GM18907 (cell line): ENCODE data around the gene TWIST1.

Experiments used
- ATAC-seq: cut with Tn5 transposase; IDR thresholded peaks from one replicate; pipeline ENCODE4 v1.9.1; 2021; ENCODE audit warnings: mild to moderate bottlenecking, moderate library complexity; ENCODE audit not compliant: unreplicated experiment

The TWIST1 gene

GRCh38 chr7:19117091-19117869, at the start of gene TWIST1:
TWIST1 (minus strand) TSS chr7:19117636; CDS start chr7:19117321, 315 bp downstream.
- peak; percentile 44 for ATAC-seq

DNA sequence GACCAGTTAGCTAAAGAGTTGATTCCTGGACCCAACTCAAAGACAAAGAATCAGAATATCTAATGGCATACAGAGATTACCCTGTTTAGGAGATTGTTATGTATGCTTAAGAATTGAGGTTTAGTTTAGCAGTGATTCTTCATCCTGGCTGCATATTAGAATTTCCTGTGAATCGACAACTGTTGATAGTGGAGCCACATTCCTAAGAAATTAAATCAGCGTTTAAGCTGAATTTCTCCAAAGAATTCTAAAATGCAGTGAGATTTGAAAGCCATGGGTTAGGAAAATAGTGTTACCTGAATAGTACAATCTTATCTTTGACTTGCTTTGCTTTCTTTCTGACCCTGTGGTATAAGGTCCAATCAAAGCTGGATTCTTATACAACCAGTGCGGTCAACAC, 44.2 kb upstream of the TWIST1 start:
- ATAC-seq, result no peak

DNA sequence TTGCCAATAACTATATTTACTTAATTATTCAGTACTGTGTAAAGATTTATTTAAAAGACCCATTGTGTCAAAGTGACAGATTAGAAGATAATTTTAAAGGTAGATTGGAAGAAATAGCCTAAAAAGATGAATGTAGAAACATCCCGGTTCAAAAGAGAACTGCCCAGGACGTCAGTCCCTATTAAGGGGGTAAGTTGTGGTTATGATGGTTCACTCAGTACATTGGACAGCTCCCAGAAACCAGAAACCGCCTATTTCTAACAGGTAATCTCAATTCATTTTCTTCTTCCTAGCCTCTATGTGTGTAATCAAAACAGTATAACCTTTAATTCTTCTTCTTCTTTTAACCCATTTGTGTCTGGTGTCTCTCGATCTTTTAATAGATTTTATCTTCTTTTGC, 29.3 kb upstream of the TWIST1 start:
- ATAC-seq, result no peak

DNA sequence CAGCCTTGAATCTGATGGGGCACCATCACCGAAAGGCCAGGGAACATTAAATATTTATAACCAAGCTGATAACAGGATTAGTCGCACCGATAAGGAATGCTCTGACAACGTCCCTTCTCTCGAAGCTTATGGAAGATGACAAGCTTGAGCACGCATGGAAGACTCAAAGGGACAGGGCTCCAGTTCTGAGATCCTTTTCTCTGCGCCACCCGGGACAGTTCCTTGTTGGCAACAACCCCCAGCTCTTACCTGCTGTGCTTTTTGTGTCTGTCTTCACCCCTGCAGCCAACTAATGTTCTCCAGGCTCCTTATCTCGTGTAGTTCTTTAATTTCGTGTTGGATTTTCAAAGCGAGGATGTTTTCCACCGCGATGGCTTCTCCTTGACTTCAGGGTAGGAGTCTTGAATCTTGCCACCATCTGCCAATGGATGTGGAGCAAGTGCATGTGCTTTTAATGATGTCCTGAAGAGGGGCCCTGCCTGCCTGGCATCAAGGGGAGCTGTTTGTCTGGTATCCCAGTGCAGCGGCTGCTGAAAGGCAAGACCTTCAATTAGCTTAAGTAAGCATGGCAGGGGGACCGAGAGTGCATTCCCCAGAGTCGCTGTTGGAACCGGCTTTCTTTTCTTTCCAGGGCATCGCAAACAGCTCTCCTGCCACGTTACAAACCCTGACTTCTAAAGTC, 28.1 kb upstream of the TWIST1 start:
- no peak for ATAC-seq

GRCh38 chr7:19144661-19145433, 27.4 kb upstream of the TWIST1 start, which contains the start of gene FERD3L:
FERD3L (minus strand) TSS chr7:19145421; CDS start chr7:19145362, 59 bp downstream.
- no peak for ATAC-seq

DNA sequence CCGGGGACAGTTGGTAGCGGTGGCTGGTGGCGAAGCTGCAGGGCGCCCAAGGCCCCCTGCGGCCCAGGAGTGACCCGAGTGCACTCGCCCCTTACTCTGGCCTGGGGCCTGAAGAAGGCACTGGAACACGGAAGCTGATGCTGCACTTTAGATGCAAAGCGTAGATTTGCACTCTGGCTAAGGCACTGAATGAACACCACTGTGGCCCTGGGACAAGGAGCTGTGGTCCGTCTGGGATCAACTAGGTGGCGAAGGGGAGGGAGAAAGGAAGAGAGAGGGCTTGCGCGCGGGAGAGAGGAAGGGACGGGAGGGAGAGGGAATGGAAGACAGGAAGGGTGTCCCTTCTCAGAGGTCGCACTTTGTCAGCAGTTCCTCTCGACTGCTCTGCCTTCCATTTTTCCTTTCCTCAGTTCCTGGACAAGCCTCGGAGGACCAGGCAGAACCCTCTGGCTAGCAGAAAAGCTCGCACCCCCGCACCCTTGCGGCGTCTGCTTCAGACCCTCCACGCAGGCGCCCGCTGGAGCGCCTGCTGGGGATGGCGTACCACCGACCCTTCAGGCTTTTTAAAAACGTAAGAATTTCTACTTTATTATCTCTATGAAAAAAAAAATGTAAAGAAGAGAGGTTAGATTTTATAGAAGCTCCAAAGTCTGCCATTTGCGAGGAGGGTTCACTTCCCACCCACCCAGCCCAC, 26.6 kb upstream of the TWIST1 start:
- no peak for ATAC-seq

DNA sequence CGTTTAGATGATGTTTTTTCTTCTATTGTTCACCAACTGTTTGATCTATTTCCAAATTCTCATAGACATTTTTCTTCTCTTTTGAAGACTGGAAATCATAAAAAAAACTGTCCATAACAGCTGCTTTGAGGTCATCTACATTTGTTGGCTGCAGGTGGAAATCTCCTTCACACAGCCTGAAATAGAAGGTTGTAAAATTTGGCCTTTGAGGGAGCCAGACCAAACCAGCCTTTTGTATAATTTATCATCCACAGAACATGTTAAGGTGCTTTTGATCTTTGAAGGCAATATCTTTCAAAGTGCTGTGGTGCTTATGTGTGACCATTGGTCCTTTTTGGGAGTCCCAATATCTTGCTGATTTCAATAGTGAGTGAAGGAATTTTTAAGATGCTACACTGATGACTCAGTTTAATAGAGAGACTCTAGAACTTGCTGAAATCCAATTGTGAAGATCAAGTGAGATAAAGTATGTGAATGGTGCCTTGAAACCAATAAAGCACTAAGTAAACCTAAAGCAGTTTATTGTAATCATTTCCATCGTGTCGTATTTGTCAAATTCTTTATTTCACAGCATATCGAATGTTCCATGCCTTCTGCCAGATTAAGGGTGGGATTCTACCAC, 22.4 kb upstream of the TWIST1 start:
- ATAC-seq, result no peak

- no peak for ATAC-seq
Observed at GRCh38 chr7:19133886-19134285, 16.4 kb upstream of the TWIST1 start.

DNA sequence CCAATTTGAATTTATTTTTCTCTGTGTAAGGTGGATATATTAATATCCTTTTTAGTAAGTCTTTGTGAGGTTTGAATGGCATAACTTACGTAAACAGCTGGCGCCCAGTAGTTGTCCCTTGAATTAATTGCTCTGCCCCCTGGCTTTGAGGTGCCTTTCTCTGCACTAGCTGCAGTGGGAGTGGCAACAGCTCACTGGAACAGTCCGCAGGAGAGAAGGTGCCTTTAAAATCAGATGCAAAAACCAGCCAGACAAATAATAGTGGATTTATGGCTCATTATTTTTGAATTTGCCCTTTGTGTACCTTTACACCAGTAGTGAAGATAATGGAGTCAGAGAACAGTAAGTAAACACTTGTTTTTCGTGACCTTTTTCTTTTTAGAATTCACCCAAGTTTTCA, 16.0 kb upstream of the TWIST1 start:
- no peak for ATAC-seq

DNA sequence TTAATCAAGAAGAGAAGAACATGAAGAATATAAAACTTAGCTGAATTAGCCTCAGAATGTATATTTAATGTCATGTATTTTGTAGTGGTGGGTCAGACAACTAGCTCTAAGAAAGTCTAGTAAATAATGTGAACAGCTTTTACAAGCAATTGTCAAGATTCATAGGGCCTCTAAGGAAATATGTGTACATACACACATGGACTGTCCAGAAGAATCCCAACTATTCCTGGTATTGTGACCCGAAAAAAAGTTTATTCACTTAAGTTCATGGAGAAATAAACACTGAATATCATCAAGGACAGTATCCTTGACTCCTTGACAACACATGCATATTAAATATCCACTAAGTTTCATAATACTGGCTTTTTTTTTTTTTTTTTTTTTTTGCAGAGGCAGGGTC, 11.4 kb upstream of the TWIST1 start:
- ATAC-seq, result no peak

GRCh38 chr7:19121977-19122588, 4.6 kb upstream of the TWIST1 start:
- no peak for ATAC-seq

- ATAC-seq, result no peak
Observed at GRCh38 chr7:19119870-19120486, 2.5 kb upstream of the TWIST1 start.

- ATAC-seq, result no peak
Observed at GRCh38 chr7:19119372-19119771, 1.9 kb upstream of the TWIST1 start.

DNA sequence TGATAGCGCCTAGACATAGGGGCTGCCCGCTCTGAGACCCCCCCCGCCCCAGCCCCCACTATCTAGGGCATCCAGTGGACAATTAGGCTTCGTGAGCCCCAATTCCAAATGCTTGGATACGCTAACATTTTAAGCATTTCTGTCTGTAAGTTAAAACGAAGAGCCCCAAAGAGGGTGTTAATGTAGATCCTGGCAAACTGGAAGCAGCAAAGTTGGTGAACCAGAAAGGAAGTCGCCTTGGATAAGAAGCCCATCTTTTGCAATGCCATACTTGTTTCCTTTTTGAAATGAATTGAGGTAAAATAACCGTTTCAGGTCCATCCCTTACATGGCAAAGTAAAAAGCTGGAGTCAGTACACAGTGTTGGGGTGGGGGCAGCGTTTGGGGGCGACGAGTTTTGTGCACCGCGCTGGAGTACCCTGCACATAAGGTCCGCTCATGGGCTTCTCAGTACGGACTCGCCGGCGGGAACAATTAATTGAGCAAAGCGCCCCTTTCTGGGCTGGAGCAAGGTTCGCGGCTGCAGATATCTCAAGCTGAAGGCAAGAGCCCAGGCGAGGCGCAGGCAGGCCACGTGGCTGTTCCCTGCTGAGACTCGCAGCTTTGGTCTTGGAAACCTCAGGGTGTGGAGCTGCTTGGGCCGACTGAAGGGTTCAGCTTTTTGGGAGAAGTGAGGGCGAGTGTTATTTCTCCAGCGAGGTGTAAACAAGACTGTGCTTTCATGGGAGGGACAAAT, 1.4 kb upstream of the TWIST1 start:
- no peak for ATAC-seq

DNA sequence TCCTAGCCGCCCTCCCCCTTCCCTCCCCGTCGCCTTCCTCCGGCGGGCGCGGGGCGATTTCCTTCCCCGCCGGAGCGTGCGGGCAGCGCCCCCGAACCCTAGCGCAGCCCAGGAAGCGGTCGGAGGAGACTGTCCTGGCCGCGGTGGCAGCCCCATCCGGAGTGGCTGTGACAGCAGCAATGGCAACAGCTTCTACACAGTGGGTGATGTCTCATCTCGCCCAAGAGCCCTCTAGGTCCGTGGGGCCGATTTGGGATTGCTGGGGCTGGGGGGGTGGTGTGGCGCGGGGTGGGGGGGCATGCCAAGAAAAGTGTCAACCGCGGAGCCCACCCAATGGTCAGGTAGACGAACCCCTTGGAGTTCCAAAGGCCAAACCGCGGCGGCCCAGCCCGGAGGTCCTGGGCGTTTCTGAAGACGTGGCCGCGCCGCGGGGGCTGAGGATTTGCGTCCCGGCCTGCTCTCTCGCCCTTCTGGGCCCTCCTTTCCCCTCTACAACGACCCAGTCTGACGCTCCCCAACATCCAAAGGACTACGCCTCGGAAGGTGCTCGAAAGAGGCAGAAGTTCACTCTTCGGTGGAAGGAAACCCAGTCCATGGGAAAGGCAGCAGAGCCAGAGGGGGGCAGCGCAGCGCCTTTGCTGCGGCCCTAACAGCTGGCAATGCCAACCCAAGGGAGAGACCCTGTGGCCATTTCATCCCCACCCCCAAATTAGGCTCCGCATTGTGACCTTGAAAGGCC, 603 bp upstream of the TWIST1 start:
- ATAC-seq, result peak; percentile 31

DNA sequence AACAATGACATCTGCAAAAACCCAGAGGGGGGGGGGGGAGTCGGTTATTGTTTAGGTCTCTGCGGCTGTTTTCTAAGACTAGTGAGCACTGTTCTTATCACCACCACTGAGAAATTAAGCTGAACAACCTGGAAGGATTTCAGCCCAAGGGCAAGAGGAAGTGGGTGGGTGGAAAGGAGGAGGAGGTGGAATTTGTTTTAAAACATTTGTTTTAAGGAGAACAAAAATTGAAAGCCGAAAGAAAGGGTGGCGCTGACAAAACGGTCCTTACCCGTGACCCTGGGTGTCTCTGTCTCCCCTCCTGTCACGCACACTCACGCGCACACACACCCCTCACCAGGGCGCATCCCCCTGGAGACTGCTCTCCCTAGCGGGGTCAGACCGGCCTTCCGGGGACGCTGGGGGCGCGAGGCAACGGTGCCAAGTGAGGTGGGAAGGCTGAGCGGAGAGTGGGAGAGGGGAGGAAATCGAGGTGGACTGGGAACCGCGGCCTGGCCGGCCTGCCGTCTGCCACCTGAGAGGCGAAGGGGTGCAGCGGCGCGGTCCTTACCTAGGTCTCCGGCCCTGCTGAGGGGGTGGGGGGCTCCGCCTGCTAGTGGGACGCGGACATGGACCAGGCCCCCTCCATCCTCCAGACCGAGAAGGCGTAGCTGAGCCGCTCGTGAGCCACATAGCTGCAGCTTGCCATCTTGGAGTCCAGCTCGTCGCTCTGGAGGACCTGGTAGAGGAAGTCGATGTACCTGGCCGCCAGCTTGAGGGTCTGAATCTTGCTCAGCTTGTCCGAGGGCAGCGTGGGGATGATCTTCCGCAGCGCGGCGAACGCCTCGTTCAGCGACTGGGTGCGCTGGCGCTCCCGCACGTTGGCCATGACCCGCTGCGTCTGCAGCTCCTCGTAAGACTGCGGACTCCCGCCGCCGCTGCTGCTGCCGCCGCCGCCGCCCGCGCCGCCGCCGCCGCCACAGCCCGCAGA, 1.0 kb downstream of the TWIST1 start:
- peak; percentile 28 for ATAC-seq

DNA sequence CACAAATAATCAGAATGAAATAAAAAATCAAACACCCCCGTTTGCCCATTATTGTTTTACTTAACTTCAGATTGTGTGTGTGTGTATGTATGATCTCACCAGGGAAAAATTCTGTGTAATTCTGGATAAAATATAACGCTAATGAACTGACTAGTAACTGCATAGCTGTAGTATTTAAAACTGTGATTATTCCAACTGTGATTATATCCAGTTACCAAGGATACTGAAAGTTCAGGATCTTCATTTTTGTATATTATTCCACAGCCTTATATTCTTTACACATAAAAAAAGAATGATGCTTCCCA, 2.9 kb downstream of the TWIST1 start:
- no peak for ATAC-seq
